PC-3 (cell line): ENCODE measurements around the gene TEX14. TPM values are rescaled to one million over a fixed set of nuclear protein-coding genes. Genes with fewer than 3 reads are reported as not detected.

ENCODE experiments used
- ATAC-seq: fragments of 200-7000 bp; cut with Tn5 transposase; 2 replicates; pipeline ENCODE4 v1.9.1; 2020; ENCODE audit warnings: mild to moderate bottlenecking, moderate library complexity
- BruUV-seq: library from RNA; stranded (reverse); fragments of 400-500 nt; replicated peaks from 2 replicates; lab custom pipeline; 2021; lab: Mats Ljungman, UMichigan
- CTCF ChIA-PET: fragments of 300-600 bp; sonication (Branson Sonifier 250); formaldehyde crosslinking; loops from one replicate; lab custom pipeline; 2022; ENCODE audit warnings: antibody characterized with exemption; lab: Charles Lee
- POLR2A ChIA-PET: fragments of 300-600 bp; sonication (Branson Sonifier 250); formaldehyde crosslinking; loops from one replicate; lab custom pipeline; 2022; ENCODE audit warnings: antibody characterized with exemption; ENCODE audit not compliant: unreplicated experiment; lab: Charles Lee
- DNase-seq: peaks from one replicate; pipeline ENCODE4 v3.0.0-alpha.2; 2015
- H2AFZ ChIP-seq: fragments of 300-600 bp; sonication (generic); 2 replicates; pipeline ENCODE4 v1.6.0; 2016; ENCODE audit warnings: antibody characterized with exemption, low read length
- H3F3A ChIP-seq: fragments of 300-600 bp; sonication (generic); one replicate; pipeline ENCODE4 v1.6.0; 2017; ENCODE audit warnings: antibody characterized with exemption, low read length, control low read depth, mild to moderate bottlenecking; ENCODE audit not compliant: unreplicated experiment
- H3K27ac ChIP-seq: fragments of 300-600 bp; sonication (generic); 2 replicates; pipeline ENCODE4 v1.5.1; 2016; ENCODE audit warnings: mild to moderate bottlenecking, low read length
- H3K27me3 ChIP-seq: fragments of 300-600 bp; sonication (generic); 2 replicates; pipeline ENCODE4 v1.6.1; 2016; ENCODE audit warnings: low read length, mixed read lengths
- H3K36me3 ChIP-seq: fragments of 300-600 bp; sonication (generic); 2 replicates; pipeline ENCODE4 v1.6.1; 2016; ENCODE audit warnings: low read depth, mixed run types, low read length, mixed read lengths
- H3K4me1 ChIP-seq: fragments of 300-600 bp; sonication (generic); 2 replicates; pipeline ENCODE4 v1.5.1; 2016; ENCODE audit warnings: low read length; ENCODE audit not compliant: insufficient read depth
- H3K4me2 ChIP-seq: fragments of 300-600 bp; sonication (generic); 2 replicates; pipeline ENCODE4 v1.6.0; 2016; ENCODE audit warnings: low read length
- H3K4me3 ChIP-seq: fragments of 300-600 bp; sonication (generic); 2 replicates; pipeline ENCODE4 v1.5.1; 2016; ENCODE audit warnings: mild to moderate bottlenecking, low read length, mixed read lengths
- H3K79me2 ChIP-seq: fragments of 300-600 bp; sonication (generic); 2 replicates; pipeline ENCODE4 v1.6.1; 2017; ENCODE audit warnings: low read length, mixed read lengths
- H3K9ac ChIP-seq: fragments of 300-600 bp; sonication (generic); 2 replicates; pipeline ENCODE4 v1.6.0; 2016; ENCODE audit warnings: mild to moderate bottlenecking, low read length
- H3K9me2 ChIP-seq: fragments of 300-600 bp; sonication (generic); replicated peaks from 2 replicates; pipeline ENCODE4 v1.6.1; 2016; ENCODE audit warnings: mixed run types, low read length, mixed read lengths
- H3K9me3 ChIP-seq: fragments of 300-600 bp; sonication (generic); 2 replicates; pipeline ENCODE4 v1.6.1; 2016; ENCODE audit warnings: low read length, mixed read lengths
- H4K20me1 ChIP-seq: fragments of 300-600 bp; sonication (generic); 2 replicates; pipeline ENCODE4 v1.6.1; 2016; ENCODE audit warnings: low read length, mixed read lengths
- CTCF ChIP-seq: fragments of 300-600 bp; sonication (generic); conservative IDR thresholded peaks from 2 replicates; pipeline ENCODE4 v1.5.1; 2017; ENCODE audit warnings: antibody characterized with exemption, low read depth, mild to moderate bottlenecking, low read length
- EZH2 ChIP-seq: fragments of 300-600 bp; sonication (generic); IDR thresholded peaks from one replicate; pipeline ENCODE4 v1.6.1; 2017; ENCODE audit warnings: antibody characterized with exemption, mild to moderate bottlenecking, low read length; ENCODE audit not compliant: unreplicated experiment
- EZH2phosphoT487 ChIP-seq: fragments of 300-600 bp; sonication (generic); IDR thresholded peaks from 2 replicates; pipeline ENCODE4 v1.6.1; 2018; ENCODE audit warnings: mild to moderate bottlenecking, antibody characterized with exemption, low read length, borderline replicate concordance
- intact Hi-C: fragments of 100-400 bp; cut with micrococcal nuclease; formaldehyde crosslinking; loops from 2 replicates; pipeline ENCODE4 v1.9.0; 2023
- total RNA-seq: library from RNA; depleted of rRNA; stranded (reverse); fragments of >200 nt; gene quantifications from 2 replicates; pipeline ENCODE4 v1.2.3, GENCODE V29; 2014

The TEX14 gene
- total RNA-seq, 1 experiment from 2014 or later: 0.29 TPM

DNA sequence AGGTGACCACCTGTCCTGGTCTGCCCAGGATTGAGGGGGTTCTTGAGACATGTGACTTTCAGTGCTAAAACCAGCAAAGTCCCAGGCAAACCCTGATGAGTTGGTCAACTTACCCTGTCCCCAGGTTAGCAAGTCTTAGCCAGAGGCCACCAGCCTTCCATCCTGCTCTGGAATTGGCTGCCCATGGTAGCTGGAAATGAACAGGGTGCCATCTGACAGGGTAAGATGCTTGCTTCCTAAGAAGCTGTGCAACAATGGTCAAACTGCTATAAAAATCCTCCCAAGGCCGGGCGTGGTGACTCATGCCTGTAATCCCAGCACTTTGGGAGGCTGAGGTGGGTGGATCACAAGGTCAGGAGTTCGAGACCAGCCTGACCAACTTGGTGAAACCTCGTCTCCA lies 154.6 kb downstream of the TEX14 start:
- Histone ChIP-seq H2AFZ (no peak overlapping the region), H3F3A (no peaks in the 10 kb centered on the region), H3K79me2 (no peaks in the 10 kb centered on the region), H3K4me1 (peaks cover 18% of the 10 kb centered on the region), H3K9ac (no peak overlapping the region), H3K27ac (no peak overlapping the region), H3K36me3 (no peaks in the 10 kb centered on the region), H3K4me3 (no peak overlapping the region), H3K9me2 (no peaks in the 10 kb centered on the region), H3K9me3 (no peaks in the 10 kb centered on the region), H3K27me3 (peaks cover 5% of the 10 kb centered on the region), H3K4me2 (no peak overlapping the region), H4K20me1 (no peaks in the 10 kb centered on the region)
- ATAC-seq: no peak
- ChIA-PET POLR2A (no interaction called here), CTCF (no interaction called here)
- no peak for TF ChIP-seq EZH2phosphoT487
- no peak for TF ChIP-seq CTCF
- TF ChIP-seq EZH2: no peak
- no peak for DNase-seq
- intact Hi-C loops: no loop called here
- no TSS peak for BruUV-seq

- ChIA-PET POLR2A (interaction anchor here (0.6 kb wide), 1 partner anchor 17 kb away, joined by 16 read pairs; no protein-coding TSS in a partner anchor), CTCF (no interaction called here)
- DNase-seq: no peak
- Histone ChIP-seq H3K79me2 (no peaks in the 10 kb centered on the region), H3K9me3 (no peaks in the 10 kb centered on the region), H3K4me2 (no peak overlapping the region), H3K4me3 (no peak overlapping the region), H3K27me3 (peaks cover 9% of the 10 kb centered on the region), H3K4me1 (peaks cover 21% of the 10 kb centered on the region), H4K20me1 (no peaks in the 10 kb centered on the region), H3K9ac (no peak overlapping the region), H3K9me2 (no peaks in the 10 kb centered on the region), H2AFZ (no peak overlapping the region), H3K36me3 (no peaks in the 10 kb centered on the region), H3K27ac (no peak overlapping the region), H3F3A (no peaks in the 10 kb centered on the region)
- BruUV-seq: no TSS peak
- intact Hi-C loops: no loop called here
- ATAC-seq: no peak
- TF ChIP-seq EZH2phosphoT487 (no peak), CTCF (no peak), EZH2 (no peak)
These were observed 155.3 kb downstream of the TEX14 start for GRCh38 chr17:58536542-58536941.

DNA sequence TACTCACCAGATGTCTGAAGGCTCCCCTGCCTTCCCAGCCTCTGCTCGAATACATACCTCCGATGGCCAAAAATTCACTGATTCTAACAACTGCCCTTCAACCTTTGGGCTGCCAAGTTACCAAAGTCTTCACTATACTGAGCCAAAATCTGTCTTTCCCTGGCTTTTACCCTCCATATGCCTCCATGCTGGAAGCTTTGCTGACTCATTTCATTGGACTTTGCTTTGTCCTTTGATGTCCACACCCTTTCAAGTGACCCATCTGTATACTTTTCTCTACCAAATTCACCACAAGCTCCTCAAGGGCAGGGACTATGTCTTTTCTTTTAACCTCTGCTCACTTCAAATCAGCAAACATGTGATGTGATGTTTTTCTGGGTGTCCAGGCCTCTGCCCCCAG lies 156.4 kb downstream of the TEX14 start:
- peaks cover 21% of the 10 kb centered on the region for H3K4me1 ChIP-seq
- H3K4me2 ChIP-seq: no peak overlapping the region
- H3F3A ChIP-seq: no peaks in the 10 kb centered on the region
- H3K9ac ChIP-seq: no peak overlapping the region
- no peaks in the 10 kb centered on the region for H4K20me1 ChIP-seq
- ChIA-PET CTCF (no interaction called here), POLR2A (interaction anchor here (0.6 to 0.7 kb wide), 3 partner anchors 96 to 317 kb away, joined by 3 to 4 read pairs (median 4); no protein-coding TSS in a partner anchor)
- intact Hi-C loops: no loop called here
- BruUV-seq: no TSS peak
- H3K27me3 ChIP-seq: peaks cover 9% of the 10 kb centered on the region
- H3K36me3 ChIP-seq: no peaks in the 10 kb centered on the region
- no peaks in the 10 kb centered on the region for H3K79me2 ChIP-seq
- no peak overlapping the region for H2AFZ ChIP-seq
- no peak for TF ChIP-seq EZH2
- no peak for TF ChIP-seq EZH2phosphoT487
- no peak for TF ChIP-seq CTCF
- H3K27ac ChIP-seq: no peak overlapping the region
- DNase-seq (peak; percentile 70), ATAC-seq (peak; percentile 62)
- H3K4me3 ChIP-seq: no peak overlapping the region
- H3K9me3 ChIP-seq: no peaks in the 10 kb centered on the region
- H3K9me2 ChIP-seq: no peaks in the 10 kb centered on the region
